T-helper 1 cell (primary cell): Measurements from ENCODE around the gene ADAMTSL5.
"Not testable (repeated sequence)": the region's sequence is repeated elsewhere in the genome, so short reads cannot be mapped to it uniquely, and the experiment has no call there.

Experiments used
- DNase-seq, 5 donors: peaks; one replicate each; pipeline ENCODE4 v3.0.0-alpha.2; 2012 to 2020

Gene ADAMTSL5

GRCh38 chr19:1529430-1529816, 16.6 kb upstream of the ADAMTSL5 start:
- DNase-seq = no peak

GRCh38 chr19:1528596-1529429, 16.0 kb upstream of the ADAMTSL5 start:
- DNase-seq = no peak

DNA sequence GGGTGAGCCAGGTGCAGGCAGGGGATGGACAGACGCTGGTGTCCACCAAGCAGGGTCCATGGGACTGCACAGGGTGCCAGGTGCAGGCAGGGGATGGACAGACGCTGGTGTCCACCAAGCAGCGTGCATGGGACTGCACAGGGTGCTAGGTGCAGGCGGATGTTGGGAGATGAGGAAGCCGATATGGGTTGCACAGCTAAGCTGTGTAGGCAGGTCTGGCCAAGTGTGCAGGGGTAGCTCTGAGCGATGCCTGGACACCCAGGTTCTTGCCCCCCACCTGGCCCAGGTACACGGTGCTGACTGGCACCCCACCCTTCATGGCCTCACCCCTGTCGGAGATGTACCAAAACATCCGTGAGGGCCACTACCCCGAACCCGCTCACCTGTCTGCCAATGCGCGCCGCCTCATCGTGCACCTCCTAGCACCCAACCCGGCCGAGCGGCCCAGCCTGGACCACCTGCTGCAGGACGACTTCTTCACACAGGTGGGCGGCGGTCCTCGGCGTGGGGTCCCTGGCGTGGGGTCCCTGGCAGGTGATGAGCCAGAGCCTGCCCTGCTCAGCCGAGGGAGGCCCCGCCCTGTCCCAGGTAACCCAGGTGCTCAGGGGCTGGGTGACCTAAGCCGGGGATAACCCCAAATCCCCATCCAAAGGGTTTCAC, 15.0 kb upstream of the ADAMTSL5 start:
- DNase-seq = no peak

DNA sequence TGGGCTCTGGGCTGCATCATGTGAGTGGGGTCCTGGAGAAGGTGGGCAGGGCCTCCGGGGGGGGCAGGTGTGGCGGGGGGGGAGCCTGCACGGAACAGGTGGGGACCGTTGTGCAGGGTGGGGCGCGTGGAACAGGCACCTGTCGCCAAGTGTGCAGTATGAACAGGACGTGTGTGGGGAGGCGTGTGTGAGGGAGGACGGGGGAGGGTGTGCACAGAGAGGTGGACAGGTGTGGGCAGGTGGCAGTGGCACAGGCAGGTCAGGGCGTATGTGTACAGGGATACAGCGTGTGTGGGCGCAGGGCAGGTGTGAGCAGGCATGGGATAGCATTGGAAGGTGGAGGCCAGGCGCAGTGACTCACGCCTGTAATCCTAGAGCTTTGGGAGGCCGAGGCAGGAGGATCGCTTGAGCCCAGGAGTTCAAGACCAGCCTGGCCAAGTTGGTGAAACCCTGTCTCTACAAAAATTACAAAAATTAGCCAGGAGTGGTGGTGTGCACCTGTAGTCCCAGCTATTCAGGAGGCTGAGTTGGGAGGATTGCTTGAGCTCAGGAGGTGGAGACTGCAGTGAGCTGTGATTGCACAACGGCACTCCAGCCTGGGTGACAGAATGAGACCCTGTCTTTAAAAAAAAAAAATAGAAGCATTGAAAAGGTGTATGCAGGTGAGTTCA, 14.3 kb upstream of the ADAMTSL5 start:
- no peak for DNase-seq

GRCh38 chr19:1526066-1526778, 13.4 kb upstream of the ADAMTSL5 start:
- DNase-seq = no peak

GRCh38 chr19:1525343-1525742, 12.5 kb upstream of the ADAMTSL5 start:
- no peak for DNase-seq

GRCh38 chr19:1524972-1525325, 12.1 kb upstream of the ADAMTSL5 start:
- no peak for DNase-seq

GRCh38 chr19:1524287-1524971, 11.6 kb upstream of the ADAMTSL5 start:
- no peak for DNase-seq

DNA sequence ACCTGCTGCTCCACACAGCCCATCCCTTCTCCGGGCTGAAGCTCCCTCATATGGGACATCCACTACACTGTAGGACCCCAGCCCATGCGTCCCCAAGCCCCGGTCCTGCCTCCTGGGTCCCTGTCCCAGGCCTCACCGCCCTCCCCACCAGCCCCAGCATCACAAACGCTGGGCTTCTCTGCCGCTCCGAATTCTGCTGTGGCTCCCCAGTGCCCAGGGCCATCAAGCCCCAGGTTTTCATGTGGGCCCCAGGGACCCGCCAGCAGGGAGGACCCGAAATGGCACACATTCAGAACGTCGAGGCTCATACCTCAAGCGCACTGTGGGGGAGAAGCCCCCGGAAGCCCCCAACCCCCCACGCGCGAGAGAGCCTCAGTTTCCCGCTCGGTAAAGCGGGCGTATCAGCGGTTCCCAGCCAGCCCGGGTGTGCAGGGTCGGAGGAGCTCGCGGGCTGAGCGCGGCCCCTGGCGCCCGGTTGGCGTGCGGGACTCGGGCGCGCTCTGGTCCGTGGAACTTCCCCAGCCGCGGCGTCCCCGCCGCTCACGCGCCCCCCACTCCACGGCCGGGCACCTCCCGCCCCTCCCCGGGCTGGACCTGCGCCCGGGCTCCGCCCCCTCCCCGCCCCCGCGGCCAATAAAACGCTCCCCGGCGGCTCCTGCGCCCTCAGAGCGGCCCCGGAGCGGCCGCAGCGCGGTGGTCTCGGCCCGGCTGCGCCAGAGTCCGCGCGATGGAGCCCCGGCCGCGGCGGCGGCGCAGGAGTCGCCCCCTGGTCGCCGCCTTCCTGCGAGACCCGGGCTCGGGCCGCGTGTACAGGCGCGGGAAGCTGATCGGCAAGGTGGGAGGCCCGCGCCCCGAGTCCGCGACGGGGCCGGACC, 10.8 kb upstream of the ADAMTSL5 start, which contains the start of gene PLK5:
Gene PLK5 (plus strand): TSS at position 666 of the 875 bp plus-strand sequence. CDS start 2,920 bp downstream, outside the sequence.
- DNase-seq = no peak

DNA sequence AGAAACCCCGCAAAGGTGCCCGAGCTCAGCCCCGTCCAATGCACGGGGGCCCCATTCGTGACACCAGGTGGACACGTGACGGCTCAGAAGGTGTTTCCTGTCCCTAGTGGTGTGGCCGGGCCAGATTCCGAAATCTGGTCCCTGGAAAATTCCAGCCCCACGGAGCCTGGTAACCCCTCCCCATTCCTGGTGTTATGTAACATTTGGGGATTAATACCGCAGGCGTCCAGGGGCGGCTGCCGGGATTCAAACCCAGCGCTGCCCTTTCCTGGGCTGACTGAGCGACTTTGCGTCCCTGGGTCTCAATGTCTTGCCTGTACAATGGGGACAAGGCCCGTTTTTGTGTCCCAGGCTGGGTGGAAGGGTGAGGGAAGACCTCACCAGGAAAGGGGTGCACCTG, 10.0 kb upstream of the ADAMTSL5 start:
- no peak for DNase-seq

GRCh38 chr19:1522061-1522460, 9.2 kb upstream of the ADAMTSL5 start:
- DNase-seq = no peak

DNA sequence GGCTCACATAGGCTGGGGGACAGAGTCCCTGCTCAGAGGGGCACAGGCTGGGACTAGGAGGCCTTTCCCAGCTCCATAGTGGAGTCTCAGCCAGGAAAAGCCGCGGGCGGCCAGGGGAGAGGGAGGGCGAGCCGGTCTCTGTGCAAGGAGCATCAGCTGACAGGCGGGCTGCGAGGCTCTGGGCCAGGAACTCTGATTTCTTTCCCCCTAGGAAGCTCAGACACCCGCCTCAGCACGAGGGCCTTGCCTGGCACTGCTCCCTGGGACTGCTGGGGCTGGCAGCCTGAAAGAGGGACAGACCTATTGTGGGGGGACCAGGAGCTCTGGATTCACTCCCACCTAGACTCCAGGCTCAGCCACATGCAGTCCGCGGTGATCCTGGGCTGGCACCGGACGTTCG, 8.8 kb upstream of the ADAMTSL5 start:
- DNase-seq = no peak

DNA sequence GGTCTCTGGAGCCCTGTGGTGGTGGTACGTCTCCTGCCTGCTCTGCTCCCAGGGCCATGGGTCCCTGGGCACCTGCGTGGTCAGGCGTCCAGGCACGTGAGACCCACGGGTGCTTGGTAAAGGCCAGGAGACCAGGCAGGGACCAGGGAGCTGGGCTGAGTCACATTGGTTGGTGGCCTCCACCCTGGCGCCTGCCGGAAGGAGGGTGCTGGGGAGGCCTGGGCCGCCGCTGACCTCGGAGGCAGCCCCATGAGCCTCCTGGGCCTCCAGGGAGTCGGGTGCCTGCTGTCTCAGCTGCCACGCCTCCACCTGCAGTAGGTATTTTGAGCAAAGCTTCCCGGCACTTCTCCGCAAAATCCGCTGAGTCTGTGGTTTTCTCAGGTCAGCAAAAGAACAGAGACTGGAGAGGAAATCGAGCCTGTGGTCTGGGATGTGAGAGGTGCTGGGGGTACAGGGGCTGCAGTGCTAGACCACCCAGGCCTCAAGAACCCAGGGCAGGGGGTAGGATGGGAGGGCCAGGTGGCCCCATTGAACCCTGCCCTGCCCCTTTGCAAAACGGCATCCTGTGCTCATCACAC, 7.5 kb upstream of the ADAMTSL5 start:
- DNase-seq = no peak

DNA sequence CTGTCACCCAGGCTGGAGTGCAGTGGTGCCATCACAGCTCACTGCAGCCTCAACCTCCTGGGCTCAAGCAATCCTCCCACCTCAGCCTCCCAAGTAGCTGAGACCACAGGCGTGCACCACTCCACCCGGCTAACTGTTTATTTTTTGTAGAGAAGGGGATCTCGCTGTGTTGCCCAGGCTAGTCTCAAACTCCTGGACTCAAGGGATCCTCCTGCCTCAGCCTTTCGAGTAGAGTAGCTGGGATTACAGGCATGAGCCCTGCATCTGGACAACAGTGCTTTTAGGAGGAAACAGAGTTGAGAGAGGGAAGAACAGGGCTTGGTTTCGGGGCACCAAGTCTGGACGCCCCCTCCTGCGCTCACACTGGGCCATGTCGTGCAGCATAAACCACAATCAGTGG, 7.0 kb upstream of the ADAMTSL5 start:
- not testable (repeated sequence) for DNase-seq

- no peak for DNase-seq
Measured at GRCh38 chr19:1518471-1518870, 5.7 kb upstream of the ADAMTSL5 start.

DNA sequence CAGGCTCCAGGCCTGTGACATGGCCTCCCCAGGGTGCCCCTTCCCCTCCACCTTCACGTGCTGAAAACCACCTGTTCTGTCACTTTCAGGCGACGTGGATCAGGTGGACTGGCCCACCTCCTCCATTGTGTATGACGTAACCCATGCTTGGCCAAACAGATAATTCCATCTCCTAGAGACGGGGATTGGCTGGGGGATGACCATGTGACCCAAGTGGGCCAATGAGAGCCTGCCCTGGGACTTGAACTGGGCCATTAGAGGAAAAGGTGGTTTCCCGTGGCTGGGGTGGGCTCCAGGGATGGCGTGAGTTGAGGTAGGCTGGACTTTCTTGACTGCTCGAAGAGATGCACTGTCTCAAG, 3.6 kb upstream of the ADAMTSL5 start:
- no peak for DNase-seq

GRCh38 chr19:1514986-1515721, 2.3 kb upstream of the ADAMTSL5 start:
- no peak for DNase-seq

DNA sequence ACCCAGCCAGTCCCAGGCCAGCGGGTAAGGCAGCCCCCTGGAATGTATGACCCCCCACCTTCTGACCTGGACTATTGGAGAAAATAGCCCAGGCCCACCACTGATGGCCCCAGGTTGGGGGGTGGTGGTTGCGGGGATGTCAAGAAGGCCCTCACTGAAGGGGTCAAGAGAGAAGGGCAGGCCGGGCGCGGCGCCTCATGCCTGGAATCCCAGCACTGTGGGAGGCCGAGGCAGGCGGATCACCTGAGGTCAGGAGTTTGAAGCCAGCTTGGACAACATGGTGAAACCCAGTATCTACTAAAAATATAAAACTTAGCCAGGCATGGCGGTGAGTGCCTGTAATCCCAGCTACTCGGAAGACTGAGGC, 1.5 kb upstream of the ADAMTSL5 start:
- no peak for DNase-seq

DNA sequence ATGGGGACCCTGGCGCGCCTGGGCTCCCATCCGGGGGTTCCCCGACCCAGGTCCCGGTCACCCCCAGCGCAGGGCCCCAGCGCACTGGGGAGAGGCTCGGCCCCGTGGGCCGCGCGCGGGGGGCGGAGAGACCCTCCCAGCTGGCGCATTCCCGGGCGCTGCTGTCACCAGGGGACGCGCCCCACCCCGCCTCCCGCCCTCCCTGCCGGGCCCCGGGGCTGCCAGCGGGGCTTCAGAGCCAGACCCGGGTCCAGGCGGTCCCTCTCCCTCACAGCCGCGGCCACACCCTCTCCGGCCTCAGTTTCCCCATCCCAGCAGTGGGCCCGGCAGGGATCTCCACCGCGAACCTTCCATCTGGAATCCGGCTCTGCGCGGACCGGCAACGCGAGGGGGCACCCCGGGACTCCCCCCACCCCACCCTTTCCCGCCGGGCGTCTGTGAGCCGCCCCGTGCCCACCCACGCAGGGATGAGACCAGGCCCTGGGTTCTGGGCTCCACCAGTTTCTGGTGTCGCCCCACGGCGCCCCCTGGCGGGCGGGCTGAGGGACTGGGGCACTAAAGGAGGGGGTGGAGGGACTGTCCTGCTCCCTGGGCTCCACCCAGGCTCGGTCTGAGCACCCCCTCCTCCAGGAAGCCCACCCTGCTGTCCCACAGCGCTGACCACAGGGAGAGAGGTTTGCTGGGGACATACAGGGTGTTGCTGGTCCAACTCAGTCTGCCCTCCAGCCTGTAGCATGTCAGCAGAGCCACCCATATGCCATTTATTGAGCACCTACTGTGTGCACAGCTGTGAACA, 878 bp upstream of the ADAMTSL5 start:
- DNase-seq = peak; percentile 34 to 70 (median 53)
